Ishikawa (cell line): ENCODE results near the gene VPS16.

Source experiments
- CREB1 ChIP-seq: IDR thresholded peaks from 2 replicates; pipeline ENCODE4 v1.6.1; 2012; ENCODE audit warnings: low read depth
- EP300 ChIP-seq: IDR thresholded peaks from 2 replicates; pipeline ENCODE4 v1.6.1; 2012; ENCODE audit warnings: borderline replicate concordance
- TAF1 ChIP-seq: IDR thresholded peaks from 2 replicates; pipeline ENCODE4 v1.6.1; 2012; ENCODE audit warnings: low read depth, mild to moderate bottlenecking
- YY1 ChIP-seq: IDR thresholded peaks from 2 replicates; pipeline ENCODE4 v1.6.1; 2012; ENCODE audit warnings: low read depth
- TF ChIP-seq, protein P1 (sequence below): IDR thresholded peaks from 2 replicates; pipeline ENCODE4 v1.6.1; 2012; ENCODE audit warnings: low read depth, mild to moderate bottlenecking
- TF ChIP-seq, protein P2 (sequence below): IDR thresholded peaks from 2 replicates; pipeline ENCODE4 v1.6.1; 2012

DNA sequence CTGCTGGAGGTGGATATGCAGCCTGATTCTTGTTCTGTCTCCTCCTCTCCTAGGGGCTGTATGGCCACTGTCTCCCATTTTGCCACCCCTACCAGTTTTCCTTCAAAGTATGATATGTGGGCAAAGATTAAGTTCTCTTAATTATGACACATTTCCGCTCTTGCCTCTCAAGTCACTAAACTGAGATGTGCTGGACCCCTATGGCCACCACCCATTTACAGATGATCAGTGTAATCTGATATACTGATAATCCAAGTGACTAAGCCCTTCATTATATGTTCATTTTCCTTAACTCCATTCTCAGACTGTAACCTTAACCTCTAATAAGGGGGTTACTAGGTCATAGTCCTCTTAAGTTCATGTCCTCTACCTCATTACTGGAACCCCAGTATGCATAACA, 26.5 kb upstream of the VPS16 start:
- TF ChIP-seq TAF1: no peak
- TF ChIP-seq, protein P1, sequence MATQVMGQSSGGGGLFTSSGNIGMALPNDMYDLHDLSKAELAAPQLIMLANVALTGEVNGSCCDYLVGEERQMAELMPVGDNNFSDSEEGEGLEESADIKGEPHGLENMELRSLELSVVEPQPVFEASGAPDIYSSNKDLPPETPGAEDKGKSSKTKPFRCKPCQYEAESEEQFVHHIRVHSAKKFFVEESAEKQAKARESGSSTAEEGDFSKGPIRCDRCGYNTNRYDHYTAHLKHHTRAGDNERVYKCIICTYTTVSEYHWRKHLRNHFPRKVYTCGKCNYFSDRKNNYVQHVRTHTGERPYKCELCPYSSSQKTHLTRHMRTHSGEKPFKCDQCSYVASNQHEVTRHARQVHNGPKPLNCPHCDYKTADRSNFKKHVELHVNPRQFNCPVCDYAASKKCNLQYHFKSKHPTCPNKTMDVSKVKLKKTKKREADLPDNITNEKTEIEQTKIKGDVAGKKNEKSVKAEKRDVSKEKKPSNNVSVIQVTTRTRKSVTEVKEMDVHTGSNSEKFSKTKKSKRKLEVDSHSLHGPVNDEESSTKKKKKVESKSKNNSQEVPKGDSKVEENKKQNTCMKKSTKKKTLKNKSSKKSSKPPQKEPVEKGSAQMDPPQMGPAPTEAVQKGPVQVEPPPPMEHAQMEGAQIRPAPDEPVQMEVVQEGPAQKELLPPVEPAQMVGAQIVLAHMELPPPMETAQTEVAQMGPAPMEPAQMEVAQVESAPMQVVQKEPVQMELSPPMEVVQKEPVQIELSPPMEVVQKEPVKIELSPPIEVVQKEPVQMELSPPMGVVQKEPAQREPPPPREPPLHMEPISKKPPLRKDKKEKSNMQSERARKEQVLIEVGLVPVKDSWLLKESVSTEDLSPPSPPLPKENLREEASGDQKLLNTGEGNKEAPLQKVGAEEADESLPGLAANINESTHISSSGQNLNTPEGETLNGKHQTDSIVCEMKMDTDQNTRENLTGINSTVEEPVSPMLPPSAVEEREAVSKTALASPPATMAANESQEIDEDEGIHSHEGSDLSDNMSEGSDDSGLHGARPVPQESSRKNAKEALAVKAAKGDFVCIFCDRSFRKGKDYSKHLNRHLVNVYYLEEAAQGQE: no peak
- no peak for TF ChIP-seq CREB1
- TF ChIP-seq EP300: no peak
- TF ChIP-seq, protein P2, sequence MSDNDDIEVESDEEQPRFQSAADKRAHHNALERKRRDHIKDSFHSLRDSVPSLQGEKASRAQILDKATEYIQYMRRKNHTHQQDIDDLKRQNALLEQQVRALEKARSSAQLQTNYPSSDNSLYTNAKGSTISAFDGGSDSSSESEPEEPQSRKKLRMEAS: no peak
- TF ChIP-seq YY1: no peak
